AG09319 (cell line): ENCODE results near the gene CRABP2.

Experiments
- DNase-seq: peaks from one replicate; pipeline ENCODE4 v3.0.0-alpha.2; 2010; ENCODE audit warnings: low read depth; ENCODE audit errors: extremely low read depth
- TF ChIP-seq, protein P1 (sequence below): IDR thresholded peaks from 2 replicates; pipeline ENCODE4 v1.5.1; 2011; ENCODE audit warnings: low read depth, mild to moderate bottlenecking, inconsistent platforms, low read length, moderate library complexity

CRABP2 gene

DNA sequence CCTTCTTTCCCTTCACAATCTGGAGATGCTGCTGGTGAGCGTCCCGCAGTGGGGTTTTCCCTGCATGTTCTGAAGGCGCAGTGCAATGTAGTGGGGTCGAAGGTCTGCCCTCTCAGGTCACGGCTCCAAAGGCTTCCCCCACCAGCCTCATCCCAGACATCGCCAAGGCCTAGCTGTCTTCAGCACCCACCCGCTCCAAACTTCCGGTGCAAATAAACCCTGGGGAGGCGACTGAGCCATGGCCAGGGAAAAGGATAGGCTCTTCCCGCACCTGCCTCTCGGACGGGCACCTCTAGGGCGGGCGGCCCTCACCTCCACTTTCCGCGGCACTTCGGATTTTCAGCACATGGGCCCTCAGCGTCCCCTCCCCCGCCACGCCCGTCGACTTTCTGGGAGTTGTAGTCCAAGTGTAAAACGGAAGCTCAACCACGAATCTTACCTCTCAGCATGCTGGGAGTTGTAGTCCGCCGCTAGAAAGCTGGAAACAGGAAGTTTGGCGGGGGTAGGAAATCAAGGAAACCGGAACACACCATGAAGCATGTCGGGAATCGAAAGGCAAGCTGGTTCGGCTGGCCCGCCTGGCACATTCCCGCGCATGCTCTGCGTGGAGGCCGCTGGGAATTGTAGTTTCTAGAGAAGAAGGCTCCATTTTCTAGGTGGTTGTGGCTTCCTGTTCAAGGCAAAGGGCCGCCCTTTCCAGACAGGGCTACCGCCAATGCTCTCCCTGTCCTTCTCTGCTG, 35.5 kb upstream of the CRABP2 start, which contains the start of gene MRPL24:
TSS of gene MRPL24 (minus strand) at position 348 of the 740 bp plus-strand sequence. CDS start 2,384 bp downstream, outside the sequence.
- DNase-seq: peak; percentile 98
- TF ChIP-seq, protein P1, sequence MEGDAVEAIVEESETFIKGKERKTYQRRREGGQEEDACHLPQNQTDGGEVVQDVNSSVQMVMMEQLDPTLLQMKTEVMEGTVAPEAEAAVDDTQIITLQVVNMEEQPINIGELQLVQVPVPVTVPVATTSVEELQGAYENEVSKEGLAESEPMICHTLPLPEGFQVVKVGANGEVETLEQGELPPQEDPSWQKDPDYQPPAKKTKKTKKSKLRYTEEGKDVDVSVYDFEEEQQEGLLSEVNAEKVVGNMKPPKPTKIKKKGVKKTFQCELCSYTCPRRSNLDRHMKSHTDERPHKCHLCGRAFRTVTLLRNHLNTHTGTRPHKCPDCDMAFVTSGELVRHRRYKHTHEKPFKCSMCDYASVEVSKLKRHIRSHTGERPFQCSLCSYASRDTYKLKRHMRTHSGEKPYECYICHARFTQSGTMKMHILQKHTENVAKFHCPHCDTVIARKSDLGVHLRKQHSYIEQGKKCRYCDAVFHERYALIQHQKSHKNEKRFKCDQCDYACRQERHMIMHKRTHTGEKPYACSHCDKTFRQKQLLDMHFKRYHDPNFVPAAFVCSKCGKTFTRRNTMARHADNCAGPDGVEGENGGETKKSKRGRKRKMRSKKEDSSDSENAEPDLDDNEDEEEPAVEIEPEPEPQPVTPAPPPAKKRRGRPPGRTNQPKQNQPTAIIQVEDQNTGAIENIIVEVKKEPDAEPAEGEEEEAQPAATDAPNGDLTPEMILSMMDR: no peak

DNA sequence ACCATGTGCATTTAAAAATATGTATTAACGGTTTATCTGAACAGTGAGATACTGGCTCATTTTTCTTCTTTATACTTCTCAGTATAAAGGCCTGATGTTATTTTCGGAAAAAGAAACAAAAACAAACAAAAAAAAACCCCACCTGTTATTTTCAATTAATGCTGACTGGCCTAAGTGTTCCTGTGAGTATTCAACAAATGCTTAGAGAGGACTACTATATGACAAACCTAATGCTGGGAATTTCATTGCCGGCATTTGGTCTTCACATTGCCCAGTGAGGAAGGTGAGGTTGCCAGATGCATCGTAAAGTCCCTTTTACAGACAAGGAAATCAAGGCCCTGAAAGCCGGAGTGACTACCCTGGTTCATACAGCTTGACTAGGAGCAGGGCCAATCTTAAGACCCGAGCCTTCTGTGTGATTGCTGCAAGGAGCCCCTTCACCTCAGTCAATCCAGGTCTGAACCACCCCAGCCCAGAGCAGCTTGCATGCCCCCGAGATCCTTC, 34.9 kb upstream of the CRABP2 start:
- no peak for DNase-seq
- TF ChIP-seq, protein P1: no peak

DNA sequence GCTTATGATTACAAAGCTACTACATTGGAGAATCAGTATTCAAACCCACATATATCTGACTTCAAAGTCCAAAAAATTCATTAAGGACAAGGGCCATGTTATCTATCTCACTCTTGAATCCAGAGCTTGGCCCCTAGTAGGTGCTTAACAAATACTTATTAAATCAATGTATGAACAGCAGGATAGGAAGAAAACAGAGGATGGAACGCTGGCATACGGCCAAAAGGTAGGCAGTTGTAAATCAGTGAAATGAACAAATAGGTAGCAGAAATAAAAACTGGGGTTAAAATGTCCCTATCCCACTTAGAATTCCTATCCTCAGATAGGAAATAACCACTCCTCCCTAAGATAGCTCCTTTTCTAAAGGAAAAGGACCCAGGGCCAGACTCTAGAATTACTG, 33.5 kb upstream of the CRABP2 start:
- DNase-seq: no peak
- TF ChIP-seq, protein P1: no peak

DNA sequence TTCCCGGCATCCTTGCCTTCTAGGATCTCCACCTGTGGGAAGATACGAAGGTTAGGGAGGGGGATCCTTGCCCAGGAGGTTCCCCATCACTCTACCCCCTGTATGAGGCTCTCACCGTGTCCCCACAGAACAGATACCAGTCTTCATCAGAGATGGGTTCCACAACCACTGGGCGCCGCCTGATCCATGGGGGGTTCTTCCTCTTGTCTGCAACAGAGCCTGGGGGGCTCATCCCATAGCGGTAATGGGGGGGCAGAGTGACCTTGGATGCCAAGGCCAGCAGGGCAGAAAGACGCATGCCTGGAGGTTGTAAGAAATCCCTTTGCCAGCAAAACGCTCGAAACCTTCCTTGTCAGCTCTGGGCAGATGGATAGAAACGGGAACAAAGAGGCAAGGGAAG, 33.0 kb upstream of the CRABP2 start:
- TF ChIP-seq, protein P1: no peak
- DNase-seq: no peak

DNA sequence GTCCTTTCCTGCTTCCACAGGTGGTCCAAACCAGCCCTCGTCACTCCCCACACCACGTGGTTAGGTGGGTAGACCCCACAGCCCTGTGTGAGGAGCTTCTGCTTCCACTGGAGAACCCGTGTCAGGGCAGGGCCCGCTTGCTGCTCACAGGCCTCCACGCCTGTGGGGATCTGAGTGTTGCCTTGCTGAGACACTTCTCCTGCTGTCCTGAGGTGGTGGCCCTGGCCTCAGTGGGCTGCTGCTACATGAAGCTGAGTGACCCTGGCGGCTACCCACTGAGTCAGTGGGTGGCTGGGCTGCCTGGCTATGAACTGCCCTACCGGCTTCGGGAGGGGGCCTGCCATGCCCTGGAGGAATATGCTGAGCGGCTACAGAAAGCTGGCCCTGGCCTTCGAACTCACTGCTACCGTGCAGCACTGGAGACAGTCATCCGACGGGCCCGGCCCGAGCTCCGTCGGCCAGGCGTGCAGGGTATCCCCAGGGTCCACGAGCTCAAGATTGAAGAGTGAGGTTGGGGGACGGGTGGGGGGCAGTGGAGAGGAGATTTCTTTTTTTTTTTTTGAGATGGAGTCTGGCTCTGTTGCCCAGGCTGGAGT, 28.7 kb upstream of the CRABP2 start:
- TF ChIP-seq, protein P1: no peak
- DNase-seq: no peak

DNA sequence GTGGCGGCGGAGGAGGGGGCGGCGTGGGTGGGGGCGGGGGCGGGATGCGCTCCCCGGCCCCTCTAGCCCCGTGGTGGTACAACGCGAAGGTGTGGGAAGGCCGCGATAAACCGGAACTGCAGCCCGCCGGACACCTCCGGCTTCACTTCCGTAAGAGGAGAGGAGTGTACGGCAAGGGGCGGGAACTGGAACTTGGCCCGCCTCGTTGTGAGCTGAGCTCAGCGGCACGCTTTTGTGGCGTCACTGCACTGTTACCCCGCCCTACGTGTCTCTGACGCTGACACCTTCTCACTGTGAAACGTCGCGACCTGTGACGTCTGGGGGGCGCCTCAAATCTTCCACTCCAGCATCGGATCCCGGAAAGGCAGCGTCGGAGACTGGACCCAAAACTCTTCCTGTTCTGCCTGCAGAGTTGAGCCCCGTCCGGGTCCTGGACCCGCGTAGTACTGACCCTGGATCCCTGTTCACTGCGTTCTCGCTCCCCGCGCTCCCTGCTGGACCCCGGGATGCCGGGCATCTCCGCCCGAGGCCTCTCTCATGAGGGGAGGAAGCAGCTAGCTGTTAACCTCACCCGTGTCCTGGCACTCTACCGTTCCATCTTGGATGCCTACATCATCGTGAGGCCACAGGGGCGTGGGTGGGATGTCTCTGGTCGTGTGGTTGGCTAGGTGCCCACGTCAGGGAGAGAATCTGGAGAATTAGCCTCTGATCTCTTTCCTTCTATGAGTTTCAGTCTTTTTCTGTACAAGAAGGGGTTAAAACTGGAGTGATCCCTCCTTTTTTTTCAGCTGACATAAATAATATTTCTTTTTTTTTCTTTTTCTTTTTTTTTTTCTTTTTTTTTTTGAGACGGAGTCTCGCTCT, 23.4 kb upstream of the CRABP2 start, which contains the start of gene ISG20L2:
TSS of gene ISG20L2 (minus strand) at position 168 of the 864 bp plus-strand sequence. CDS start 1,114 bp downstream, outside the sequence.
- TF ChIP-seq, protein P1: no peak; the same call in 1 of the 2 replicates
- peak; percentile 96 for DNase-seq
